SK-N-MC (cell line): ENCODE results near the gene TAF4.

Experiments used
- EZH2 ChIP-seq: fragments of 200-600 bp; sonication (generic); IDR thresholded peaks from one replicate; pipeline ENCODE4 v1.6.1; 2017; ENCODE audit warnings: antibody characterized with exemption
- POLR2AphosphoS5 ChIP-seq: IDR thresholded peaks from 2 replicates; pipeline ENCODE4 v1.6.1; 2012; ENCODE audit warnings: mild to moderate bottlenecking, low read depth, low read length, borderline replicate concordance

DNA sequence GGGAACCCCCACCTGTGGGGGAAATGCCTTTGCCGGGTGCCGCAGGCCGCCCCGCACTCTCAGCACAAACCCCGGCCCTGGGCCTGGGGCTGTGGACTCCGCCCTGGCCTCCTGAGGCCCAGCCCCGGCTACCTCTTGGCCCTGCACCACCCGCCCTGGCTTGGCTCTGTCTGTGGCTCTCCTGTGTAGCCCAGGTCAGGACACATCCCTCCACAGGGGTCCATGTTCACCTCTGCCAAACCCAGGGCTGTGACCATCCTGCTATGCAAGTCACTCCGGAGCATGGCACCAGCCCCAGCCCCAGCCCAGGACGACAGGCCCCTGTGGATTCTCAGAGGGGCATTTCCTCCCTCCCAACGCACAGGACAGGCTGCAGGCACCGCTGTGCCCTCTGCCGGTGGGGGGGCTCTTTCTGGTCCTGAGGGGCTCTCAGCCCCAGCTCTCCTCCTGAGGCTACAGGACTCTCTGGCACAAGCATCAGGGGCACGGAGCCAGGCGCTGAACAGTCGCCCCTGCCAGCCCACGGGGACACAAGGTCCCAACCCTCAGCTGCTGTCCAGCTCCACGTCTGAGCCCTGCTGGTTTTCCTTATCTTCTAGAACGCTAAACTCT is 45.7 kb downstream of the TAF4 start:
- TF ChIP-seq EZH2, result no peak
- TF ChIP-seq POLR2AphosphoS5, result no peak
